A549 (cell line): ENCODE measurements around the gene CTNND2.

Experiments used
- BHLHE40 ChIP-seq: IDR thresholded peaks from 2 replicates; pipeline ENCODE4 v1.6.1; 2012; ENCODE audit warnings: low read depth, low read length, inconsistent platforms
- CBX2 ChIP-seq: fragments of 200-600 bp; sonication (generic); IDR thresholded peaks from 2 replicates; pipeline ENCODE4 v1.6.1; 2016; ENCODE audit warnings: low read depth, mild to moderate bottlenecking, borderline replicate concordance
- CTCF ChIP-seq: fragments of >200 bp; sonication (Bioruptor Twin); formaldehyde crosslinking; IDR thresholded peaks from 3 replicates; pipeline ENCODE4 v1.5.1; 2016
- HOXB13 ChIP-seq: fragments of 250-450 bp; sonication (Bioruptor Pico); IDR thresholded peaks from 2 replicates; pipeline ENCODE4 v1.5.0; 2020; ENCODE audit warnings: low read depth, mild to moderate bottlenecking, moderate library complexity
- MAX ChIP-seq: IDR thresholded peaks from 2 replicates; pipeline ENCODE4 v1.6.1; 2012
- MYC ChIP-seq: IDR thresholded peaks from 2 replicates; pipeline ENCODE4 v1.6.1; 2012; ENCODE audit warnings: mild to moderate bottlenecking, inconsistent platforms, low read length, improper control_type of control experiment, borderline replicate concordance
- POLR2A ChIP-seq: IDR thresholded peaks from 2 replicates; pipeline ENCODE4 v1.6.1; 2012; ENCODE audit warnings: mild to moderate bottlenecking, low read length
- POLR2AphosphoS2 ChIP-seq: conservative IDR thresholded peaks from 2 replicates; pipeline ENCODE4 v1.6.1; 2012; ENCODE audit warnings: low read length, improper control_type of control experiment, inconsistent platforms
- USF2 ChIP-seq: fragments of 450-650 bp; IDR thresholded peaks from 2 replicates; pipeline ENCODE4 v1.6.1; 2014; ENCODE audit warnings: antibody characterized with exemption

- TF ChIP-seq CTCF: no peak
- no peak for TF ChIP-seq POLR2A
- TF ChIP-seq HOXB13 (CRISPR knock-in tag): no peak
- no peak for TF ChIP-seq MYC
- no peak for TF ChIP-seq BHLHE40
- TF ChIP-seq USF2: no peak
- no peak for TF ChIP-seq POLR2AphosphoS2
- TF ChIP-seq MAX: no peak
- TF ChIP-seq CBX2: no peak
Observed at GRCh38 chr5:11214864-11215644, 689.2 kb downstream of the CTNND2 start.
